ENCODE measurements around the gene PDXDC1.

The PDXDC1 gene

DNA sequence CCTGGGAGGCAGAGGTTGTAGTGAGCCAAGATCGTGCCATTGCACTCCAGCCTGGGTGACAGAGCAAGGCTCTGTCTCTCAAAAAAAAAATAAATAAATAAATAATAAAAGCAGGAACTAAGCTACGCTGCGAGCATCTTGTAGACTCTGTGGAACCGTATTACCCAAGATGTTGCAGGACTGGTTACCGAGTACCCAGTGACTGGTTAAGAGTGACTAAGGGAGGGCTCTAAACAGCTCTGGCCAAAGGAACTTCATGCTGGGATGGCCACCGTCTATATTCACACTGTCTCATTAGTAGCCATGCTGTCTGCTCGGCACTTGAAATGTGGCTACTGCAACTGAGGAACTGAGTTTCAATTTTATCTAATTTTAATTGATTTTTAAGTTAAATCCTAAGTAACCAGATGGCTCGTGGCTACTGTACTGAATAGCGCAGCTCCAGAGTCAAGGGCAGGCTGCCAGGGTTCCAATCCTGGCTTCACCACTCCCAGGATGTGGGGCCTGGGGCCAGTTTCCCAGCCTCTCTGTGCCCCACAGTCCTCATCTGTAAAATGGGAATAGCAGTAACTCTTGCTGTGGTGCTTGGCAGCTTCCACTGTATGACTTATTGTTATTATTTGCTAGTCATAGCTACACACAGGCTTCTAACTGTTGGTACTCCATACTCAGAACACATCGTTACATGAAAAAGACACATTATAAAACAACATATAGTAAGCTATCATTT, 78.1 kb downstream of the PDXDC1 start:
- H3K36me3 Mint-ChIP-seq (ENCODE audit: low read depth): peaks cover under 1% of the 10 kb centered on the region
- peaks cover 15% of the 10 kb centered on the region for H3K4me1 Mint-ChIP-seq
- H3K4me3 Mint-ChIP-seq: no peak overlapping the region
- no peaks in the 10 kb centered on the region for H3K9me3 Mint-ChIP-seq
- TF ChIP-seq, protein P1, sequence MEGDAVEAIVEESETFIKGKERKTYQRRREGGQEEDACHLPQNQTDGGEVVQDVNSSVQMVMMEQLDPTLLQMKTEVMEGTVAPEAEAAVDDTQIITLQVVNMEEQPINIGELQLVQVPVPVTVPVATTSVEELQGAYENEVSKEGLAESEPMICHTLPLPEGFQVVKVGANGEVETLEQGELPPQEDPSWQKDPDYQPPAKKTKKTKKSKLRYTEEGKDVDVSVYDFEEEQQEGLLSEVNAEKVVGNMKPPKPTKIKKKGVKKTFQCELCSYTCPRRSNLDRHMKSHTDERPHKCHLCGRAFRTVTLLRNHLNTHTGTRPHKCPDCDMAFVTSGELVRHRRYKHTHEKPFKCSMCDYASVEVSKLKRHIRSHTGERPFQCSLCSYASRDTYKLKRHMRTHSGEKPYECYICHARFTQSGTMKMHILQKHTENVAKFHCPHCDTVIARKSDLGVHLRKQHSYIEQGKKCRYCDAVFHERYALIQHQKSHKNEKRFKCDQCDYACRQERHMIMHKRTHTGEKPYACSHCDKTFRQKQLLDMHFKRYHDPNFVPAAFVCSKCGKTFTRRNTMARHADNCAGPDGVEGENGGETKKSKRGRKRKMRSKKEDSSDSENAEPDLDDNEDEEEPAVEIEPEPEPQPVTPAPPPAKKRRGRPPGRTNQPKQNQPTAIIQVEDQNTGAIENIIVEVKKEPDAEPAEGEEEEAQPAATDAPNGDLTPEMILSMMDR (IDR thresholded peaks at IDR 0.05): no peak
- DNase-seq: no peak
- H3K27me3 Mint-ChIP-seq (ENCODE audit: low read depth, poor library complexity): peaks cover 3% of the 10 kb centered on the region
- no peak overlapping the region for H3K27ac Mint-ChIP-seq

DNA sequence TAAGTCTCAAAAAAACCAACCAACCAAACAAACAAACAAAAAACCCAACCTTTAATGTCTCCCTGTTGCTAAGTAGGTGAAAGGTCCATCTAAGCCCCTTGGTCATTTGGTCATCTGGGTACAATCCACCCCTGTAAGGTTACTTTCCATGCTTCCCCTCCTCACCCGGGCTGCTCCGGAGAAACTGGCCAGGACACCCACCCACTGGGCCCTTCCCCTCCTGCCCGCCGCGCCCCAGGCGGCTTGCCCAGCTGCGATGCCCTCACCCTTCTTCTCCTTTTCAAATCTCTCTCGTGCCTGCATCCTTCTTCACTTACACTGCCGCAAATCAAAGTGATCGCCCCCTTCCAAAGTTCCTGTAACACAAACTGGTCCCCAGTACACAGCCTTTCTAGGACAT, 79.1 kb downstream of the PDXDC1 start:
- Mint-ChIP-seq H3K27ac (no peak overlapping the region), H3K27me3 (ENCODE audit: low read depth, poor library complexity) (peaks cover 3% of the 10 kb centered on the region), H3K36me3 (ENCODE audit: low read depth) (peaks cover 8% of the 10 kb centered on the region), H3K4me1 (peaks cover 19% of the 10 kb centered on the region), H3K9me3 (no peaks in the 10 kb centered on the region), H3K4me3 (peak overlapping the region; percentile 86)
- no peak for DNase-seq
- TF ChIP-seq, protein P1 (IDR thresholded peaks at IDR 0.05): no peak

DNA sequence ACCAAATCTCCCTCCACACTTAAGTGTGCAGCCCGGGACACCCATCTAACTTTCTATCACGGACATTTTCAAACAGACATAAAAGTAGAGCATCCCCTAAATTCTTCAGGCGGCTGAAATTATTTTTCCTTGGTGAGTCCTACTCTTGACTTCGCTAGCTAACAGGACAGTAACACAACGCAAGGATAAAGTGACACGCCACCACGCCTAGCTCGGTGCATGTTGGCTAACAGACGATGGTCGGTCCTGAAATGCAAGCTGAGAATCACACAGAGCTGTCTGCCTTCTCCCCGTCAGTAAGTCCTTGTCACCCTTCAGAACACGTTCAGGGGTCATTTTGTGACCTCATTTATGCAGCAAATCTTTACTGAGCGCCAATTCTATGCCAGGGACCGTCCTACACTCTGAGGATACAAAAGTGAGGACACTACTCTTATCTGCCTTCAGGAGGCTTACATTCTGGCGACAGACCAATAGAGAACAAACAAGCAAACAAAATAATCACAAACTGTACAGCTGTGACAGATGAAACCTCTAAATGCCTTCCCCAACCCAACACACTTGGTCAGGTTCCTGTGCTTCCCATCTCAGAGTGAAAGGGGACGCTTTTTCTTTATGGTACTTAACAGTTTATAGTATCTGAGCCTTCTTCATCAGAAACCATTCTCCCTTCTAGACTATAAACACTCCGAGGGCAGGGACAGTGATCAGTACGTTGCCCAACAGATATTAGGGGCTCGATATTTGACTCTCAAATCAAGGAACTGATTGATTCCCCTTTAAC, 79.7 kb downstream of the PDXDC1 start:
- Mint-ChIP-seq H3K9me3 (no peaks in the 10 kb centered on the region), H3K36me3 (ENCODE audit: low read depth) (peaks cover 15% of the 10 kb centered on the region), H3K4me1 (peaks cover 19% of the 10 kb centered on the region), H3K27ac (no peak overlapping the region), H3K4me3 (peak overlapping the region; percentile 86), H3K27me3 (ENCODE audit: low read depth, poor library complexity) (peaks cover 3% of the 10 kb centered on the region)
- no peak for DNase-seq
- TF ChIP-seq, protein P1 (IDR thresholded peaks at IDR 0.05): no peak

DNA sequence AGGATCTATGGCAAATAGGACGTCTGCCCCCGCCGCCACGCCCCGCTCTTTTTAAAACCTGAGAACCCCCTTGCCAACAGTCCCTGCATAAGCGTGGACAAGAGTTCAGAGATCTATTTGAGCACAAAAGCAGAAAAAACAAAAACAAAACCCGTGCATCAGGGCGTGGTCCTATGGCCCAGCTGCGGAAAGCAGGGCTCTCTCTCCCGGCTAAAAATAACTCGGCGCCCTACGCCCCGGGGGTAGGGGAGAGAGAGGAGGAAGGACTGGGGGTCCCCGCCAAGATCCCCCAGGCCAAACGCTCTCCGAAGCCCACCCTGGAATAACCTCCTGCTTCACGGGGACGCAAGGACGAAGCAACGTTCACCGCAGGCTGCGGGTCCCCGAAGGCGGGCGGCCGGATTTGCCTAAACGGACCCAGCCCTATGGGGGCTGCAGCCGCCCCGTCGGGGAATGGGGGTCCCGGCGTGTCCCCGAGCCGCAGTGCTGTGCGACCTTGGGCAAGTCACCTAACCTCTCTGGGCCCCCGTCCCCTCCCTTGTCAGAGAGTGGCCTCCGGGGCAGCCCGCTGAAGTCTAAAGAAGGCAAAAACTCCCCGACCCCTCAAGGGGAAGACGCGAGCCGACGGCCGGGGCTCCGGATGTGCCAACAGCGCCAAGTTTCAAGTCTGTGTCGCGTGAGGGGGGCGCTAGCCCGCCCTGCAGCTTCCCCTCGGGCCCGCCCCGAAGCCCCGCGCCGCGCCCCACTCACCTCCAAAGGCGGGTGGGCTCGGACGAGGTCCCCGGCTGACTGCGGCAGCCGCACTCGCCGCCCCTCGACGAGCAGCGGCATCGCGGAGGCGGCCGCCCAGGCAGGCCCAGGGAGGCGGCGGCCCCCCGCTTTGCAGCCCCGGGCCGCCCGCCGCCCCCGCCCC, 80.6 kb downstream of the PDXDC1 start:
- peaks cover 1% of the 10 kb centered on the region for H3K27me3 Mint-ChIP-seq (ENCODE audit: low read depth, poor library complexity)
- H3K4me1 Mint-ChIP-seq: peaks cover 19% of the 10 kb centered on the region
- no peaks in the 10 kb centered on the region for H3K9me3 Mint-ChIP-seq
- H3K4me3 Mint-ChIP-seq: peak overlapping the region; percentile 86
- H3K27ac Mint-ChIP-seq: no peak overlapping the region
- peaks cover 23% of the 10 kb centered on the region for H3K36me3 Mint-ChIP-seq (ENCODE audit: low read depth)
- TF ChIP-seq, protein P1 (IDR thresholded peaks at IDR 0.05): no peak
- no peak for DNase-seq

DNA sequence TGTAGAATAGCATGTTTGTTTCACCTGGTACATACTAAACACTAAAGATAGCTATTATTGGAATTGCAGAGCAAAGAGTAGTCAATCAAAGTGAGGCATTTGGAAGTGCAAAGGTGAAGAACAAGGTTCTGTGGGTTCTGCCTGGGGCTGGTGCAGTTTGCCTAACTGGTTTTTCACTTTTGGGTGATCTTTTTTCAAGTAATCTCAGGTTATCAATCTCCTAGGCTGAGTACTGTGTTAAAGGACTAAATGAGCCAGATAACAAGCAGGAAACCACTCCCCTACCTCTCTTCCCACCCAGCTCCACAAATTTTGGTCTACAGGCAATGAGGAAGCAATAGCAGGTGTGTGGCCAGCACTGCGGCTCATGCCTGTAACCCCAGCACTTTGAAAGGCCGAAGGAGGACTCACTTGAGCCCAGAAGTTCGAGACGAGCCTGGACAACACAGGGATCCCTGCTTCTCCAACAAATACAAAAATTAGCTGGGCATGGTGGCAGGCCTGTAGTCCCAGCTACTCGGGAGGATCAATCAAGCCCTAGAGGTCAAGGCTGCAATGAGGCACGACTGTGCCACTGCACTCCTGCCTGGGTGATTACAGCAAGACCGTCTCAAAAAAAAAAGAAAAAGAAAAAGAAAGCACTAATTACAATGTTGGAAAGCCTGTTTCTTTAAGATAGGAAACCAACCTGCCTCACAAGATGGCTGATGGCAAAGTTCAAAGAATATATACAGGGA, 83.0 kb downstream of the PDXDC1 start:
- no peak overlapping the region for H3K4me3 Mint-ChIP-seq
- TF ChIP-seq, protein P1 (IDR thresholded peaks at IDR 0.05): no peak
- H3K27ac Mint-ChIP-seq: peak overlapping the region; percentile 73

More for the DNA sequence above, 83.0 kb downstream of the PDXDC1 start:
- DNase-seq: no peak
- peaks cover 43% of the 10 kb centered on the region for H3K36me3 Mint-ChIP-seq (ENCODE audit: low read depth)
- peaks cover 19% of the 10 kb centered on the region for H3K4me1 Mint-ChIP-seq
- no peaks in the 10 kb centered on the region for H3K9me3 Mint-ChIP-seq
- H3K27me3 Mint-ChIP-seq (ENCODE audit: low read depth, poor library complexity): no peaks in the 10 kb centered on the region
